GM23338 (cell line): Measurements from ENCODE around the gene MCCC1.

Experiments
- CTCF ChIP-seq, 2 experiments: fragments of 200-600 bp in 1 of 2; sonication (generic) in 1 of 2; conservative IDR thresholded peaks; 2 replicates each; pipeline versions ENCODE4 v1.5.1 to v1.6.1; 2016 to 2017; ENCODE audit warnings: antibody characterized with exemption in 2 of 2, low read depth in 2 of 2, mild to moderate bottlenecking in 2 of 2, moderate library complexity in 1 of 2
- ETS1 ChIP-seq: IDR thresholded peaks from 2 replicates; pipeline ENCODE4 v1.6.1; 2016; ENCODE audit warnings: antibody characterized with exemption
- EZH2 ChIP-seq: fragments of 200-600 bp; sonication (generic); IDR thresholded peaks from one replicate; pipeline ENCODE4 v1.8.0; 2017; ENCODE audit warnings: antibody characterized with exemption, mild to moderate bottlenecking, low read depth; ENCODE audit not compliant: unreplicated experiment
- JUNB ChIP-seq: IDR thresholded peaks from one replicate; pipeline ENCODE4 v1.6.1; 2016; ENCODE audit warnings: antibody characterized with exemption; ENCODE audit not compliant: unreplicated experiment
- REST ChIP-seq: IDR thresholded peaks from one replicate; pipeline ENCODE4 v1.6.1; 2018; ENCODE audit warnings: antibody characterized with exemption; ENCODE audit not compliant: unreplicated experiment
- STAT1 ChIP-seq: IDR thresholded peaks from one replicate; pipeline ENCODE4 v1.6.1; 2016; ENCODE audit warnings: antibody characterized with exemption; ENCODE audit not compliant: unreplicated experiment
- ZNF331 ChIP-seq: fragments of 250-450 bp; sonication (Bioruptor Pico); IDR thresholded peaks from 2 replicates; pipeline ENCODE4 v1.5.0; 2020; ENCODE audit warnings: low read depth, mild to moderate bottlenecking, moderate library complexity

- TF ChIP-seq JUNB = no peak
- peak; percentile 66 to 75 for TF ChIP-seq CTCF (conservative IDR thresholded peaks at IDR 0.05; ENCODE audit: low read depth in 2 of 2)
- no peak for TF ChIP-seq ETS1
- TF ChIP-seq EZH2 = no peak
- no peak for TF ChIP-seq REST
- TF ChIP-seq STAT1 = no peak
- TF ChIP-seq ZNF331 = no peak
Observed at GRCh38 chr3:183064475-183064874, 34.8 kb downstream of the MCCC1 start.
